SK-N-SH (cell line): Measurements from ENCODE around the gene RARG. TPM values are rescaled to one million over a fixed set of nuclear protein-coding genes. Genes with fewer than 3 reads are reported as not detected.

ENCODE experiments used
- CTCF ChIA-PET: fragments of 300-600, 350-600 bp; formaldehyde crosslinking; extraction: SDS; loops from one replicate; lab custom pipeline; 2021; lab: Yijun Ruan, JAX
- POLR2A ChIA-PET: fragments of 350-600 bp; sonication (Branson Sonifier 250); formaldehyde crosslinking; extraction: SDS; loops from one replicate; lab custom pipeline; 2020; ENCODE audit warnings: antibody characterized with exemption, inconsistent platforms; lab: Yijun Ruan, JAX
- DNase-seq: peaks from one replicate; pipeline ENCODE4 v3.0.0; 2012
- H2AFZ ChIP-seq: fragments of 200-600 bp; sonication (generic); 2 replicates; pipeline ENCODE4 v1.8.1; 2016; ENCODE audit warnings: antibody characterized with exemption, mild to moderate bottlenecking, low read depth
- H3F3A ChIP-seq: fragments of 200-600 bp; sonication (generic); replicated peaks from 2 replicates; pipeline ENCODE3; 2016; ENCODE audit warnings: antibody characterized with exemption, mild to moderate bottlenecking; ENCODE audit not compliant: insufficient read depth
- H3K27ac ChIP-seq, 2 experiments: fragments of 200-500 bp in 1 of 2; fragments of 200-600 bp in 1 of 2; sonication (Bioruptor generic) in 1 of 2; sonication (generic), shearing (Covaris generic) in 1 of 2; 2 replicates each; pipeline versions ENCODE4 v1.5.1 to v1.6.1; 2014 to 2016; ENCODE audit warnings: low read depth in 2 of 2, inconsistent platforms in 1 of 2, low read length in 1 of 2, mild to moderate bottlenecking in 1 of 2, mixed read lengths in 1 of 2
- H3K27me3 ChIP-seq: fragments of 200-600 bp; sonication (generic), shearing (Covaris generic); 2 replicates; pipeline ENCODE4 v1.6.1; 2016; ENCODE audit warnings: mixed run types; ENCODE audit not compliant: insufficient read depth
- H3K36me3 ChIP-seq, 2 experiments: fragments of 200-500 bp in 1 of 2; fragments of 200-600 bp in 1 of 2; sonication (Bioruptor generic) in 1 of 2; sonication (generic) in 1 of 2; replicated peaks in 1 of 2; 2 replicates each; pipeline versions ENCODE3 to v1.5.1; 2014 to 2016; ENCODE audit warnings: low read length in 1 of 2, mild to moderate bottlenecking in 1 of 2; ENCODE audit not compliant: insufficient read depth in 2 of 2, control insufficient read depth in 1 of 2
- H3K4me1 ChIP-seq, 2 experiments: fragments of 200-500 bp in 1 of 2; fragments of 200-600 bp in 1 of 2; sonication (Bioruptor generic) in 1 of 2; sonication (generic), shearing (Covaris generic) in 1 of 2; 2 replicates each; pipeline versions ENCODE4 v1.5.1 to v1.6.1; 2014 to 2016; ENCODE audit warnings: low read depth in 1 of 2, low read length in 1 of 2, mixed run types in 1 of 2; ENCODE audit not compliant: insufficient read depth in 2 of 2, control insufficient read depth in 1 of 2
- H3K4me2 ChIP-seq: fragments of 200-600 bp; sonication (generic), shearing (Covaris generic); 2 replicates; pipeline ENCODE4 v1.6.1; 2017; ENCODE audit warnings: mixed run types
- H3K4me3 ChIP-seq, 2 experiments: fragments of 200-500 bp in 1 of 2; fragments of 200-600 bp in 1 of 2; sonication (Bioruptor generic) in 1 of 2; sonication (generic), shearing (Covaris generic) in 1 of 2; 2 replicates each; pipeline versions ENCODE4 v1.5.1 to v1.8.1; 2014 to 2016; ENCODE audit warnings: low read depth in 2 of 2, inconsistent platforms in 1 of 2, low read length in 1 of 2, mild to moderate bottlenecking in 1 of 2, mixed read lengths in 1 of 2, moderate library complexity in 1 of 2
- H3K79me2 ChIP-seq: fragments of 200-600 bp; sonication (generic); 2 replicates; pipeline ENCODE4 v1.8.1; 2017; ENCODE audit warnings: mild to moderate bottlenecking; ENCODE audit not compliant: insufficient read depth
- H3K9ac ChIP-seq: fragments of 200-600 bp; sonication (generic); 2 replicates; pipeline ENCODE4 v1.6.1; 2017; ENCODE audit warnings: mixed run types
- H3K9me2 ChIP-seq: fragments of 200-600 bp; sonication (generic); 2 replicates; pipeline ENCODE4 v1.6.1; 2017; ENCODE audit warnings: mixed run types
- H3K9me3 ChIP-seq: fragments of 200-600 bp; sonication (generic); 2 replicates; pipeline ENCODE4 v1.6.1; 2017; ENCODE audit warnings: mixed run types, mild to moderate bottlenecking, moderate library complexity
- H4K20me1 ChIP-seq: fragments of 200-600 bp; sonication (generic); 2 replicates; pipeline ENCODE4 v1.6.1; 2017; ENCODE audit warnings: mild to moderate bottlenecking, mixed run types; ENCODE audit not compliant: insufficient read depth
- ELF1 ChIP-seq: IDR thresholded peaks from 2 replicates; pipeline ENCODE4 v1.4.0; 2012
- EZH2phosphoT487 ChIP-seq: fragments of 200-600 bp; sonication (generic); IDR thresholded peaks from 2 replicates; pipeline ENCODE4 v1.6.1; 2017; ENCODE audit warnings: low read depth, mixed run types, mild to moderate bottlenecking, antibody characterized with exemption, moderate library complexity, borderline replicate concordance
- FOSL2 ChIP-seq: IDR thresholded peaks from 2 replicates; pipeline ENCODE4 v1.4.0; 2012; ENCODE audit warnings: low read depth, mild to moderate bottlenecking, moderate library complexity, borderline replicate concordance
- FOXJ3 ChIP-seq: sonication (generic); formaldehyde crosslinking; IDR thresholded peaks from 2 replicates; pipeline ENCODE4 v1.5.1; 2020; ENCODE audit warnings: mild to moderate bottlenecking, missing genetic modification reagents
- GABPA ChIP-seq: IDR thresholded peaks from 2 replicates; pipeline ENCODE4 v1.4.0; 2012; ENCODE audit warnings: low read depth, mild to moderate bottlenecking
- IRF3 ChIP-seq: fragments of 150-350 bp; IDR thresholded peaks from 2 replicates; pipeline ENCODE4 v1.6.1; 2016; ENCODE audit warnings: mild to moderate bottlenecking, low read depth, low read length
- JUND ChIP-seq: IDR thresholded peaks from 2 replicates; pipeline ENCODE4 v1.4.0; 2012
- NFIC ChIP-seq: IDR thresholded peaks from 2 replicates; pipeline ENCODE4 v1.4.0; 2012; ENCODE audit warnings: borderline replicate concordance
- POLR2AphosphoS5 ChIP-seq: IDR thresholded peaks from 2 replicates; pipeline ENCODE4 v1.6.1; 2012; ENCODE audit warnings: low read depth, low read length
- RCOR1 ChIP-seq: fragments of 150-350 bp; IDR thresholded peaks from 2 replicates; pipeline ENCODE4 v1.6.1; 2017; ENCODE audit warnings: antibody characterized with exemption, low read length
- REST ChIP-seq: IDR thresholded peaks from 2 replicates; pipeline ENCODE4 v1.6.1; 2012; ENCODE audit warnings: mild to moderate bottlenecking, low read depth, low read length, moderate library complexity
- RXRA ChIP-seq: IDR thresholded peaks from 2 replicates; pipeline ENCODE4 v1.4.0; 2012; ENCODE audit warnings: low read depth, mild to moderate bottlenecking, borderline replicate concordance
- SMC3 ChIP-seq: IDR thresholded peaks from 2 replicates; pipeline ENCODE4 v1.6.1; 2012; ENCODE audit warnings: low read depth, low read length, improper control_type of control experiment
- USF1 ChIP-seq: IDR thresholded peaks from 2 replicates; pipeline ENCODE4 v1.4.0; 2012; ENCODE audit warnings: low read depth, borderline replicate concordance
- USF2 ChIP-seq: fragments of 150-350 bp; IDR thresholded peaks from 2 replicates; pipeline ENCODE4 v1.6.1; 2017; ENCODE audit warnings: antibody characterized with exemption, low read length, low read depth, borderline replicate concordance
- WGBS: methylation state at CpG from one replicate; pipeline ENCODE4 v1.1.6; 2017; ENCODE audit warnings: low lambda C conversion rate; 5-methylcytosine and 5-hydroxymethylcytosine counted together
- polyA plus RNA-seq, 3 experiments: library from polyadenylated mRNA; depleted of rRNA; stranded (reverse); fragments of >200 nt; gene quantifications; 2 replicates each; pipeline ENCODE4 v1.2.3, GENCODE V29; 2012

RARG gene
- polyA plus RNA-seq, 1 of the 3 experiments (the other 2 are of a cell fraction), result 36.6 TPM

GRCh38 chr12:53265783-53266182 lies 33.8 kb upstream of the RARG start:
- Histone ChIP-seq H3K9ac (no peak overlapping the region), H2AFZ (no peak overlapping the region), H3K27me3 (no peaks in the 10 kb centered on the region), H3K36me3 (no peaks in the 10 kb centered on the region), H3K4me3 (no peak overlapping the region), H3K79me2 (peaks cover 27% of the 10 kb centered on the region), H3K27ac (no peak overlapping the region), H3K4me2 (no peak overlapping the region), H4K20me1 (no peaks in the 10 kb centered on the region), H3K9me2 (no peaks in the 10 kb centered on the region), H3F3A (no peaks in the 10 kb centered on the region), H3K9me3 (no peaks in the 10 kb centered on the region), H3K4me1 (peaks cover 5 to 21% of the 10 kb centered on the region in 2 experiments; a peak in 2 of 4 replicates)
- DNase-seq, result no peak
- ChIA-PET CTCF (interaction anchor here (1.1 to 14.0 kb wide), 5 partner anchors 14 to 167 kb away, joined by 5 to 223 read pairs (median 46); a partner anchor contains a TSS), POLR2A (no interaction called here)
- 73% methylated on average over 2 of the region's 2 CpGs for WGBS
- no peak for TF ChIP-seq JUND
- TF ChIP-seq POLR2AphosphoS5, result no peak
- TF ChIP-seq GABPA, result no peak
- TF ChIP-seq ELF1, result no peak
- TF ChIP-seq IRF3, result no peak
- TF ChIP-seq FOXJ3, result no peak
- no peak for TF ChIP-seq RXRA
- TF ChIP-seq REST, result no peak
- TF ChIP-seq NFIC, result no peak
- TF ChIP-seq USF1, result no peak

GRCh38 chr12:53259891-53260290 lies 27.9 kb upstream of the RARG start:
- Histone ChIP-seq H3K9ac (no peak overlapping the region), H4K20me1 (no peaks in the 10 kb centered on the region), H3K4me3 (no peak overlapping the region), H3K27ac (no peak overlapping the region), H3K4me1 (no peaks in the 10 kb centered on the region), H3K27me3 (no peaks in the 10 kb centered on the region), H3F3A (no peaks in the 10 kb centered on the region), H3K9me3 (no peaks in the 10 kb centered on the region), H3K36me3 (no peaks in the 10 kb centered on the region), H2AFZ (no peak overlapping the region), H3K4me2 (no peak overlapping the region), H3K9me2 (no peaks in the 10 kb centered on the region), H3K79me2 (peaks cover 4% of the 10 kb centered on the region; the same call in 1 of the 2 replicates)
- no peak for TF ChIP-seq ELF1
- no peak for TF ChIP-seq FOSL2
- no peak for TF ChIP-seq EZH2phosphoT487
- TF ChIP-seq REST, result no peak
- TF ChIP-seq SMC3, result no peak
- no peak for TF ChIP-seq IRF3
- TF ChIP-seq RCOR1, result no peak
- no peak for TF ChIP-seq USF2
- ChIA-PET CTCF (interaction anchor here (2.4 to 14.0 kb wide), 2 partner anchors 8 to 47 kb away, joined by 9 to 223 read pairs; a partner anchor contains a TSS), POLR2A (no interaction called here)
- 80% methylated on average over 5 of the region's 6 CpGs for WGBS
- no peak for DNase-seq
